Measurements from ENCODE around the gene MYOG. TPM values are rescaled to one million over a fixed set of nuclear protein-coding genes. Genes with fewer than 3 reads are reported as not detected.

MYOG gene
- total RNA-seq, 4 donors from 2014 or later: 21.4 to 146 (median 73.1) TPM

DNA sequence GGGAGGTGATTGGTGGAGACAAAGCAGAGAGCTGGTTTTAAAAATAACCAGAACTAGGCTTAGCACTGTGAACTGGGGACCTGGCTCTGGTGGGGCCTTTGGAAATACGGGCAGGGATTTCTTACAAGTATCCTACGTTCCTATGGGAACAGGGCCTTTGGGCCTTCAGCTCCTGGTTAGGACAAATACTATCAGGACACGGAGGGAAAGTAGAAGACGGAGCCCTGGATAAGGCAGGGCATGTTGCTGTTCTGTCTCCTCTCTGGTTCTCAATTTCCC is 5.3 kb upstream of the MYOG start:
- Histone ChIP-seq H3K27ac (no peak overlapping the region), H3K27me3 (no peaks in the 10 kb centered on the region)
- in situ Hi-C loops (cut with MboI; ENCODE audit: low sequenced_read_pairs in 4 of 4): no loop called here

GRCh38 chr1:203090421-203091198 is 4.8 kb upstream of the MYOG start:
- DNase-seq (no peak), ATAC-seq (no peak)
- H3K27ac ChIP-seq: no peak overlapping the region
- no peaks in the 10 kb centered on the region for H3K27me3 ChIP-seq
- no peaks in the 10 kb centered on the region for H3K9me3 ChIP-seq
- no peaks in the 10 kb centered on the region for H3K36me3 ChIP-seq
- intact Hi-C loops (cut with DNase I; ENCODE audit: low total_unique reads): no loop called here
- in situ Hi-C loops (cut with MboI; ENCODE audit: low sequenced_read_pairs in 4 of 4): no loop called here
- H3K4me1 ChIP-seq: peaks cover 15 to 20% of the 10 kb centered on the region in 2 donors
- no peak overlapping the region for H3K4me3 ChIP-seq
- TF ChIP-seq, protein P1, sequence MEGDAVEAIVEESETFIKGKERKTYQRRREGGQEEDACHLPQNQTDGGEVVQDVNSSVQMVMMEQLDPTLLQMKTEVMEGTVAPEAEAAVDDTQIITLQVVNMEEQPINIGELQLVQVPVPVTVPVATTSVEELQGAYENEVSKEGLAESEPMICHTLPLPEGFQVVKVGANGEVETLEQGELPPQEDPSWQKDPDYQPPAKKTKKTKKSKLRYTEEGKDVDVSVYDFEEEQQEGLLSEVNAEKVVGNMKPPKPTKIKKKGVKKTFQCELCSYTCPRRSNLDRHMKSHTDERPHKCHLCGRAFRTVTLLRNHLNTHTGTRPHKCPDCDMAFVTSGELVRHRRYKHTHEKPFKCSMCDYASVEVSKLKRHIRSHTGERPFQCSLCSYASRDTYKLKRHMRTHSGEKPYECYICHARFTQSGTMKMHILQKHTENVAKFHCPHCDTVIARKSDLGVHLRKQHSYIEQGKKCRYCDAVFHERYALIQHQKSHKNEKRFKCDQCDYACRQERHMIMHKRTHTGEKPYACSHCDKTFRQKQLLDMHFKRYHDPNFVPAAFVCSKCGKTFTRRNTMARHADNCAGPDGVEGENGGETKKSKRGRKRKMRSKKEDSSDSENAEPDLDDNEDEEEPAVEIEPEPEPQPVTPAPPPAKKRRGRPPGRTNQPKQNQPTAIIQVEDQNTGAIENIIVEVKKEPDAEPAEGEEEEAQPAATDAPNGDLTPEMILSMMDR (IDR thresholded peaks at IDR 0.05 in 4 of 5, conservative IDR thresholded peaks at IDR 0.05 in 1 of 5): no peak
- TF ChIP-seq POLR2A (IDR thresholded peaks at IDR 0.05): no peak

More for the DNA sequence above, 5.3 kb upstream of the MYOG start:
- intact Hi-C loops (cut with DNase I; ENCODE audit: low total_unique reads): no loop called here
- Histone ChIP-seq H3K4me3 (no peak overlapping the region), H3K9me3 (no peaks in the 10 kb centered on the region), H3K4me1 (peaks cover 13 to 15% of the 10 kb centered on the region in 2 donors), H3K36me3 (no peaks in the 10 kb centered on the region)
- ATAC-seq: no peak
- TF ChIP-seq POLR2A (IDR thresholded peaks at IDR 0.05): no peak
- TF ChIP-seq, protein P1 (IDR thresholded peaks at IDR 0.05 in 4 of 5, conservative IDR thresholded peaks at IDR 0.05 in 1 of 5): no peak
- DNase-seq: no peak

DNA sequence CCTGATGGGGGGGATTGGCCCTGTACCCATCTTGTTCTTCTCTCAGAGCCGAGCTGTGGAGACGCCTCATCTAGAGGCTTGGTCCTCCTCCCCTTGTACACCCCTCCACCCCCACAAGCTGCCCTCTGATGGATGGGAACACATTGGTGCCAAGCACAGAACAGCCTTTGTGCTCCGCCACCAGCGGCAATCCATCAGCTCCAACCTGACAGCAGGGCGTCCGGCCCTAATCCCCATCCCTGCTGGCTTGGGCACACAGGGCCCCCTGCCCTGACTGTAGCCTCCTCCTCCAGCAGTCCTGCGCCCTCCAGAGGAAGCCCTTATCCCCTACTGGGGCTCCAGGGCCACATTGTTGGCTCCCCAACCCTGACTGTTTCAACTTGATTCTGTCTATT is 3.8 kb upstream of the MYOG start:
- Histone ChIP-seq H3K4me3 (no peak overlapping the region), H3K27me3 (no peaks in the 10 kb centered on the region), H3K4me1 (peaks cover 20 to 21% of the 10 kb centered on the region in 2 donors), H3K27ac (no peak overlapping the region), H3K9me3 (no peaks in the 10 kb centered on the region), H3K36me3 (no peaks in the 10 kb centered on the region)
- ATAC-seq (no peak), DNase-seq (no peak)
- intact Hi-C loops (cut with DNase I; ENCODE audit: low total_unique reads): no loop called here
- TF ChIP-seq POLR2A (IDR thresholded peaks at IDR 0.05): no peak
- TF ChIP-seq, protein P1 (IDR thresholded peaks at IDR 0.05 in 4 of 5, conservative IDR thresholded peaks at IDR 0.05 in 1 of 5): no peak
- in situ Hi-C loops (cut with MboI; ENCODE audit: low sequenced_read_pairs in 4 of 4): no loop called here

DNA sequence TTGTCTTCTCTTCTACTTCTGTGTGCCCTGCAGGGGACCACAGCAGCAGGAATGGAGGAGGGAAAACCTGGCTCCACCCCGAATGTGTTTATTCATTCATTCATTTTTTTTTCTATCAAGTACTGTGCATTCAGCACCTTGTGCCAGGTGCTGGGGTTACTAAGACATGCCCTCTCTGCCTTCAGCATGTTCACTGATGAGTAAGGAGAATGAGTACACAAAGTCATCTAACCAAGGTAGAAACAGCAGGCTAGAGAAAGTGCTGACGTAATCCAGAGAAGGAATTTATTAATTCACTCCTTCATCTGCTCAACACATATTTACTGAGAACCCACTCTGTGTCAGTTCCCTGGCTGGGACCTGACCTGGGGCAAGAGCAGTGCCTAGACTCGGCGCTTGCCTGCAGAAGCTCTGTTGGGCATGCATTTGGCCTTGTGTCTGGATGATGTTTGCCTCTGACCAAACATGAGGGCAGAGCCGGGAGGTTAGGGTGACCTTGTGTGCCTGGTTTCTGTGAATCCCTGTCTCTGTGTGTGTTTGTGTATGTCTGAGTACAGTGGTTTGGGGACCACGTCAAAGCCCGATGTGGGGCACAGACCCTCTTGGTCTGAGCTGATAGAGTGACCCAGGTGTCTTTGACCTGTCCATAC is 3.3 kb upstream of the MYOG start:
- in situ Hi-C loops (cut with MboI; ENCODE audit: low sequenced_read_pairs in 4 of 4): no loop called here
- ATAC-seq: no peak

More for the DNA sequence above, 3.3 kb upstream of the MYOG start:
- Histone ChIP-seq H3K4me3 (no peak overlapping the region), H3K27me3 (no peaks in the 10 kb centered on the region), H3K36me3 (no peaks in the 10 kb centered on the region), H3K4me1 (peaks cover 23 to 26% of the 10 kb centered on the region in 2 donors), H3K27ac (no peak overlapping the region), H3K9me3 (no peaks in the 10 kb centered on the region)
- intact Hi-C loops (cut with DNase I; ENCODE audit: low total_unique reads): no loop called here
- no peak for TF ChIP-seq POLR2A (IDR thresholded peaks at IDR 0.05)
- TF ChIP-seq, protein P1 (IDR thresholded peaks at IDR 0.05 in 4 of 5, conservative IDR thresholded peaks at IDR 0.05 in 1 of 5): no peak
- DNase-seq: no peak
